K562 (cell line): ENCODE results near the gene TNNT1. TPM values are rescaled to one million over a fixed set of nuclear protein-coding genes. Genes with fewer than 3 reads are reported as not detected.
A peak's percentile ranks its signal among the peaks of the same experiment; 100 is the strongest.

Source experiments
- CBFA2T3 ChIP-seq: fragments of 450-650 bp; IDR thresholded peaks from 2 replicates; pipeline ENCODE4 v1.6.1; 2017
- CBX2 ChIP-seq: fragments of 200-600 bp; sonication (generic); IDR thresholded peaks from one replicate; pipeline ENCODE4 v1.6.1; 2012; ENCODE audit warnings: mild to moderate bottlenecking, low read length, inconsistent platforms; ENCODE audit not compliant: insufficient read depth, poor library complexity, severe bottlenecking
- CHD7 ChIP-seq: fragments of 200-600 bp; sonication (generic); IDR thresholded peaks from one replicate; pipeline ENCODE4 v1.6.1; 2012; ENCODE audit warnings: mild to moderate bottlenecking, low read depth, low read length, inconsistent platforms
- HNRNPUL1 ChIP-seq: fragments of 200-400 bp; formaldehyde crosslinking; IDR thresholded peaks from 2 replicates; pipeline ENCODE4 v1.6.1; 2017; ENCODE audit warnings: low read length
- MYBL2 ChIP-seq, 2 experiments: fragments of 450-650 bp in 1 of 2; sonication (generic) in 1 of 2; formaldehyde crosslinking in 1 of 2; IDR thresholded peaks; 2 replicates each; pipeline versions ENCODE4 v1.6.1 to v1.8.1; 2017 to 2022; ENCODE audit warnings: borderline replicate concordance in 1 of 2, inconsistent platforms in 1 of 2, low read depth in 1 of 2, mild to moderate bottlenecking in 1 of 2, missing genetic modification reagents in 1 of 2, moderate library complexity in 1 of 2
- NCOA4 ChIP-seq: fragments of 450-650 bp; IDR thresholded peaks from 2 replicates; pipeline ENCODE4 v1.6.1; 2018; ENCODE audit warnings: mild to moderate bottlenecking; ENCODE audit not compliant: partially characterized antibody
- POLR2AphosphoS5 ChIP-seq: IDR thresholded peaks from 2 replicates; pipeline ENCODE4 v1.6.1; 2011; ENCODE audit warnings: mild to moderate bottlenecking, low read depth, low read length, moderate library complexity; ENCODE audit not compliant: control insufficient read depth, insufficient read depth
- RBM15 ChIP-seq: fragments of 200-400 bp; formaldehyde crosslinking; IDR thresholded peaks from 2 replicates; pipeline ENCODE4 v1.6.1; 2018; ENCODE audit warnings: mild to moderate bottlenecking, low read length, moderate library complexity; ENCODE audit not compliant: insufficient read depth
- RBM22 ChIP-seq: fragments of 200-400 bp; formaldehyde crosslinking; IDR thresholded peaks from 2 replicates; pipeline ENCODE4 v1.6.1; 2018; ENCODE audit warnings: low read length, low read depth; ENCODE audit not compliant: poor library complexity, severe bottlenecking
- RBM25 ChIP-seq: fragments of 200-400 bp; formaldehyde crosslinking; IDR thresholded peaks from 2 replicates; pipeline ENCODE4 v1.6.1; 2018; ENCODE audit warnings: low read length, low read depth, moderate library complexity; ENCODE audit not compliant: severe bottlenecking
- ZNF24 ChIP-seq: fragments of 450-650 bp; IDR thresholded peaks from 2 replicates; pipeline ENCODE4 v1.6.1; 2016
- polyA plus RNA-seq, 8 experiments: library from polyadenylated mRNA; depleted of rRNA in 4 of 8; stranded (reverse) in 5 of 8; unstranded in 3 of 8; fragments of >200 nt; fragmentation: Nextera tagmentation in 2 of 8; fragmentation: Illumina TruSeq in 1 of 8; extraction: Ambion mirVana in 2 of 8; extraction: Trizol in 1 of 8; gene quantifications; 2 replicates each; pipeline versions ENCODE4 v1.2.1 to v1.2.3, GENCODE V29; 2011 to 2014; ENCODE audit warnings: inconsistent platforms in 1 of 8, missing spikeins in 1 of 8
- total RNA-seq, 7 experiments: library from RNA; depleted of rRNA in 6 of 7; stranded (reverse); fragments of >200 nt in 6 of 7; fragmentation: Illumina TruSeq in 2 of 7; extraction: Trizol in 2 of 7; gene quantifications; 2 replicates each; pipeline versions ENCODE4 v1.2.1 to v1.2.3, GENCODE V29; 2011 to 2021; ENCODE audit warnings: low replicate concordance in 1 of 7
- TF ChIP-seq, protein P1 (sequence below), 2 experiments: IDR thresholded peaks; 2 replicates each; pipeline ENCODE4 v1.6.1; 2012; ENCODE audit warnings: improper control_type of control experiment in 2 of 2, low read depth in 2 of 2, low read length in 2 of 2, borderline replicate concordance in 1 of 2

Gene TNNT1
- total and polyA plus RNA-seq, 9 of the 15 experiments (the other 6 are each of a cell fraction or from before 2014, with no cell fraction given), result 31.8 to 390 (median 227) TPM

DNA sequence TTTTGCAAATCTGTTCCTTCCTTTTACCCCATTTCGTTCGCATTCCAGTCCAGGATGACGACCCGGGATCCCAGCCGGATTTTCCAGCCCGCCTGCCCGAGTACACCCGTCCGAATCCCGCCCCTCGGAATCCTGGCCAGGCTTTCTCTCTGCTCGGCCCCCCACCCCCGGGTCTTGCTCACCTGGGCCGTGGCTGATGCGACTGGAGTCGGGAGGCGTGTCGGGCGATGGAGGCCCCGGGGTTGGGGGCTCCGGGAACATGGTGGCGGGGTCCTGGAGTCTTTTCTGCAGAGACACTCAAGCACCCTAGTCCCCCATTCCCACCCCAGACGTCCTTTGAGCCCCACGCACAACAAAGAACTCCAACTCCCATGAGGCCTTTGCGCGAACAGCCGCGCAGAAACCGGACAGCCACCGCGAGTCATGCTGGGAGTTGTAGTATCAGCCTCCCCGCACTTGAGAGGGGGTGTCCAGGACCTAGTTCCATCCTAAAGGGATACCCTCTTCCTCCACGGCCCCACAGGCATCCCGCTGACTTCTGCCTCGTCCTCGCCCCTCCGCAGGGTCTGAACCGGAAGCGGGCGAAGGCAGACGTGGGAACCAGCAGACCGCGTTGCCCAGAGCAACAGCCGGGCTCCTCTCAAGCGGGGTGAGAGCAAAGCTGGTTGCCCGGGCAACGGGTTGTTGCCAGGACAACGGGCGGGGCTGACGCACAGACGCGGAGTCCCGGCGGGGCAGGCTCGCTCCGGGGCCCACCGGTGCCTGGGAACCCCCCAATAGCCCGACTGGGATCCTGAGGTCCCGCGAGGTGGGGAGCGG, 30.0 kb upstream of the TNNT1 start (continued):
- TF ChIP-seq CHD7, result no peak
- TF ChIP-seq NCOA4, result no peak
- TF ChIP-seq RBM22, result peak; percentile 100
- no peak for TF ChIP-seq CBX2
- no peak for TF ChIP-seq ZNF24
- no peak for TF ChIP-seq POLR2AphosphoS5
- no peak for TF ChIP-seq CBFA2T3
- no peak for TF ChIP-seq RBM15
- no peak for TF ChIP-seq MYBL2 (IDR thresholded peaks at IDR 0.05; ENCODE audit: low read depth)
- TF ChIP-seq MYBL2 (CRISPR knock-in tag; IDR thresholded peaks at IDR 0.05; ENCODE audit: borderline replicate concordance), result no peak
- TF ChIP-seq RBM25, result no peak
- TF ChIP-seq HNRNPUL1, result no peak
- TF ChIP-seq, protein P1, sequence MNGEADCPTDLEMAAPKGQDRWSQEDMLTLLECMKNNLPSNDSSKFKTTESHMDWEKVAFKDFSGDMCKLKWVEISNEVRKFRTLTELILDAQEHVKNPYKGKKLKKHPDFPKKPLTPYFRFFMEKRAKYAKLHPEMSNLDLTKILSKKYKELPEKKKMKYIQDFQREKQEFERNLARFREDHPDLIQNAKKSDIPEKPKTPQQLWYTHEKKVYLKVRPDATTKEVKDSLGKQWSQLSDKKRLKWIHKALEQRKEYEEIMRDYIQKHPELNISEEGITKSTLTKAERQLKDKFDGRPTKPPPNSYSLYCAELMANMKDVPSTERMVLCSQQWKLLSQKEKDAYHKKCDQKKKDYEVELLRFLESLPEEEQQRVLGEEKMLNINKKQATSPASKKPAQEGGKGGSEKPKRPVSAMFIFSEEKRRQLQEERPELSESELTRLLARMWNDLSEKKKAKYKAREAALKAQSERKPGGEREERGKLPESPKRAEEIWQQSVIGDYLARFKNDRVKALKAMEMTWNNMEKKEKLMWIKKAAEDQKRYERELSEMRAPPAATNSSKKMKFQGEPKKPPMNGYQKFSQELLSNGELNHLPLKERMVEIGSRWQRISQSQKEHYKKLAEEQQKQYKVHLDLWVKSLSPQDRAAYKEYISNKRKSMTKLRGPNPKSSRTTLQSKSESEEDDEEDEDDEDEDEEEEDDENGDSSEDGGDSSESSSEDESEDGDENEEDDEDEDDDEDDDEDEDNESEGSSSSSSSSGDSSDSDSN (IDR thresholded peaks at IDR 0.05; ENCODE audit: borderline replicate concordance in 1 of 2, low read depth in 2 of 2, low read length in 2 of 2), result no peak
